ENCODE results near the gene FOXI1.

Gene FOXI1

GRCh38 chr5:170142196-170142595 lies 36.5 kb downstream of the FOXI1 start:
- H3K4me3 ChIP-seq (IDR thresholded peaks at IDR 0.05; ENCODE audit: insufficient read depth, low read depth, low read length) = no peak overlapping the region
- H3K4me2 ChIP-seq = no peak overlapping the region
- H3K27me3 ChIP-seq (ENCODE audit: insufficient read depth, low read depth) = no peaks in the 10 kb centered on the region
- no peak overlapping the region for H3K9ac ChIP-seq
- H3K36me3 ChIP-seq (ENCODE audit: insufficient read depth) = no peaks in the 10 kb centered on the region
- no peak for TF ChIP-seq CTCF (conservative IDR thresholded peaks at IDR 0.05; ENCODE audit: low read depth, low read length)
- H3K27ac ChIP-seq = no peak overlapping the region
- no peak overlapping the region for H2AFZ ChIP-seq (ENCODE audit: low read depth)
- no peaks in the 10 kb centered on the region for H3K79me2 ChIP-seq (ENCODE audit: insufficient read depth, low read depth)
- H4K20me1 ChIP-seq (ENCODE audit: insufficient read depth) = no peaks in the 10 kb centered on the region
- no peaks in the 10 kb centered on the region for H3K4me1 ChIP-seq (ENCODE audit: low read depth, poor library complexity, severe bottlenecking)

- no peak for TF ChIP-seq CTCF (conservative IDR thresholded peaks at IDR 0.05; ENCODE audit: low read depth, low read length)
- no peak overlapping the region for H3K4me2 ChIP-seq
- H3K4me3 ChIP-seq (IDR thresholded peaks at IDR 0.05; ENCODE audit: insufficient read depth, low read depth, low read length) = no peak overlapping the region
- H2AFZ ChIP-seq (ENCODE audit: low read depth) = no peak overlapping the region
- H3K36me3 ChIP-seq (ENCODE audit: insufficient read depth) = no peaks in the 10 kb centered on the region
- H3K27ac ChIP-seq = no peak overlapping the region
- H4K20me1 ChIP-seq (ENCODE audit: insufficient read depth) = no peaks in the 10 kb centered on the region
- no peaks in the 10 kb centered on the region for H3K27me3 ChIP-seq (ENCODE audit: insufficient read depth, low read depth)
- no peaks in the 10 kb centered on the region for H3K79me2 ChIP-seq (ENCODE audit: insufficient read depth, low read depth)
- no peak overlapping the region for H3K9ac ChIP-seq
- H3K4me1 ChIP-seq (ENCODE audit: low read depth, poor library complexity, severe bottlenecking) = no peaks in the 10 kb centered on the region
Measured at GRCh38 chr5:170143091-170143490, 37.4 kb downstream of the FOXI1 start.

DNA sequence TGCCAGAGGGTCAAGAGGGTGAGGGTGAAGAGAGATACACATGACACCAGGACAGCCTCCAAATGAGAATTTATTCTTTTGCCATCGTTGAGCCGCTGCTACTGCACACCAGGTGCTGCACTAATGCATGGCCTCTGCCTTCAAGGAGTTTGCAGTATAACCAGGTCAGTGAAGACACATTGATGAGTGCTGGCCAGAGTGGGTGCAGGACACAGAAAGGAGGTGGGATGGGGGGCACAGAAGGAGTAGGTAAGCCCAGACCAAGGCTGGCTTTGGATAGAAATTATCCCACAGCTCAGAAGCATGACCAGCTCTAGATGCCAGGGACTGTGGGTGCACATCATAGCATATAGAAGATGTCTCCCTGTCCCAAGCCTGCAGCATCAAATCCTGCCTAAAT lies 38.0 kb downstream of the FOXI1 start:
- H3K27ac ChIP-seq = no peak overlapping the region
- H3K36me3 ChIP-seq (ENCODE audit: insufficient read depth) = no peaks in the 10 kb centered on the region
- H3K4me3 ChIP-seq (IDR thresholded peaks at IDR 0.05; ENCODE audit: insufficient read depth, low read depth, low read length) = no peak overlapping the region
- H3K4me1 ChIP-seq (ENCODE audit: low read depth, poor library complexity, severe bottlenecking) = no peaks in the 10 kb centered on the region
- TF ChIP-seq CTCF (conservative IDR thresholded peaks at IDR 0.05; ENCODE audit: low read depth, low read length) = no peak
- H3K9ac ChIP-seq = no peak overlapping the region
- no peaks in the 10 kb centered on the region for H3K27me3 ChIP-seq (ENCODE audit: insufficient read depth, low read depth)
- no peaks in the 10 kb centered on the region for H4K20me1 ChIP-seq (ENCODE audit: insufficient read depth)
- H2AFZ ChIP-seq (ENCODE audit: low read depth) = no peak overlapping the region
- H3K79me2 ChIP-seq (ENCODE audit: insufficient read depth, low read depth) = no peaks in the 10 kb centered on the region
- H3K4me2 ChIP-seq = no peak overlapping the region

GRCh38 chr5:170144286-170145023 lies 38.8 kb downstream of the FOXI1 start:
- Histone ChIP-seq H4K20me1 (ENCODE audit: insufficient read depth) (no peaks in the 10 kb centered on the region), H3K36me3 (ENCODE audit: insufficient read depth) (no peaks in the 10 kb centered on the region), H3K4me1 (ENCODE audit: low read depth, poor library complexity, severe bottlenecking) (no peaks in the 10 kb centered on the region), H2AFZ (ENCODE audit: low read depth) (no peak overlapping the region), H3K9ac (no peak overlapping the region), H3K27me3 (ENCODE audit: insufficient read depth, low read depth) (no peaks in the 10 kb centered on the region), H3K4me2 (no peak overlapping the region), H3K4me3 (IDR thresholded peaks at IDR 0.05; ENCODE audit: insufficient read depth, low read depth, low read length) (no peak overlapping the region), H3K27ac (no peak overlapping the region), H3K79me2 (ENCODE audit: insufficient read depth, low read depth) (no peaks in the 10 kb centered on the region)
- no peak for TF ChIP-seq CTCF (conservative IDR thresholded peaks at IDR 0.05; ENCODE audit: low read depth, low read length)

Data from KMS-11 (cell line).